ENCODE data around the gene KIF7.
A peak's percentile ranks its signal among the peaks of the same experiment; 100 is the strongest.

The KIF7 gene

DNA sequence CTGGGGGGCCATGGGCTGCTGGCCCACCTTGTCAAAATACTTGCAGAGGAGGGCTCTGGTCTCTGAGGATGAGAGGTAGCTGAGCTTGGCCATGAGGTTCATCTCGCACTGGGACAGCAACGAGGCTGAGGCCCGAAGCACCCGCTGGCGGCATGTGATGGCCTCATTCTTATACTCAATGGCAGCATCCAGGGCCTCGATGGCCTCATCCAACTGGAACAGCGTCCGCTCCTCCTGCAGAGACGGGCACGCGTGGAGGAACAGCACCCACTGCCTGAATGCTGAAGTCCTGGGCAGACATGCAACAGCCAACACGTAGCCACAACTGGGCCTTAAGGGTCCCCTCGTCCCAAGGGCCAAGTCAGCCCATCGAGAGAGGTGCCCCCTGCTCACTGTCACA, 25.0 kb downstream of the KIF7 start:
- in situ Hi-C loops (cut with MboI; ENCODE audit: low sequenced_read_pairs, unreplicated experiment) = no loop called here
- no peak for DNase-seq (ENCODE audit: low spot score)
- TF ChIP-seq, protein P1, sequence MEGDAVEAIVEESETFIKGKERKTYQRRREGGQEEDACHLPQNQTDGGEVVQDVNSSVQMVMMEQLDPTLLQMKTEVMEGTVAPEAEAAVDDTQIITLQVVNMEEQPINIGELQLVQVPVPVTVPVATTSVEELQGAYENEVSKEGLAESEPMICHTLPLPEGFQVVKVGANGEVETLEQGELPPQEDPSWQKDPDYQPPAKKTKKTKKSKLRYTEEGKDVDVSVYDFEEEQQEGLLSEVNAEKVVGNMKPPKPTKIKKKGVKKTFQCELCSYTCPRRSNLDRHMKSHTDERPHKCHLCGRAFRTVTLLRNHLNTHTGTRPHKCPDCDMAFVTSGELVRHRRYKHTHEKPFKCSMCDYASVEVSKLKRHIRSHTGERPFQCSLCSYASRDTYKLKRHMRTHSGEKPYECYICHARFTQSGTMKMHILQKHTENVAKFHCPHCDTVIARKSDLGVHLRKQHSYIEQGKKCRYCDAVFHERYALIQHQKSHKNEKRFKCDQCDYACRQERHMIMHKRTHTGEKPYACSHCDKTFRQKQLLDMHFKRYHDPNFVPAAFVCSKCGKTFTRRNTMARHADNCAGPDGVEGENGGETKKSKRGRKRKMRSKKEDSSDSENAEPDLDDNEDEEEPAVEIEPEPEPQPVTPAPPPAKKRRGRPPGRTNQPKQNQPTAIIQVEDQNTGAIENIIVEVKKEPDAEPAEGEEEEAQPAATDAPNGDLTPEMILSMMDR (IDR thresholded peaks at IDR 0.05; ENCODE audit: borderline replicate concordance, control extremely low read depth, extremely low read depth, insufficient read depth, missing control alignments) = no peak

DNA sequence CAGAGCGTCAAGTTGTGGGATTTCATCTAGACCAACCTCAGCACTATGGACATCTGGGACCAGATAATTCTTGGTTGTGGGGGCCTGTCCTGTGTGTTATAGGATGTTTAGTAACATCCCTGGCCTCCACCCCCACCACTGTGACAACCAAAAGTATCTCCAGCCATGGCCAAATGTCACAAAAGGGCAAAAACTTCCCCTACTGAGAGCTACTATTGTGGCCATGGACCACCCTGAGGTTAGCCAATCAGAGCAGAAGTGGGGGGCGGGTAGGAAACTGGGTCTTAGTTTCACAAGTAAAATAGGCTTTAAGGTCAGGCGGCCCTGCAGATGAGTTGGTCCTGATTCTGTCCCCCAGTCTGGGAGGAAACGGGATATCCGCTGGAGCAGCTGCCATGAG, 25.4 kb downstream of the KIF7 start:
- in situ Hi-C loops (cut with MboI; ENCODE audit: low sequenced_read_pairs, unreplicated experiment) = no loop called here
- TF ChIP-seq, protein P1 (IDR thresholded peaks at IDR 0.05; ENCODE audit: borderline replicate concordance, control extremely low read depth, extremely low read depth, insufficient read depth, missing control alignments) = no peak
- peak; percentile 34 for DNase-seq (ENCODE audit: low spot score)

DNA sequence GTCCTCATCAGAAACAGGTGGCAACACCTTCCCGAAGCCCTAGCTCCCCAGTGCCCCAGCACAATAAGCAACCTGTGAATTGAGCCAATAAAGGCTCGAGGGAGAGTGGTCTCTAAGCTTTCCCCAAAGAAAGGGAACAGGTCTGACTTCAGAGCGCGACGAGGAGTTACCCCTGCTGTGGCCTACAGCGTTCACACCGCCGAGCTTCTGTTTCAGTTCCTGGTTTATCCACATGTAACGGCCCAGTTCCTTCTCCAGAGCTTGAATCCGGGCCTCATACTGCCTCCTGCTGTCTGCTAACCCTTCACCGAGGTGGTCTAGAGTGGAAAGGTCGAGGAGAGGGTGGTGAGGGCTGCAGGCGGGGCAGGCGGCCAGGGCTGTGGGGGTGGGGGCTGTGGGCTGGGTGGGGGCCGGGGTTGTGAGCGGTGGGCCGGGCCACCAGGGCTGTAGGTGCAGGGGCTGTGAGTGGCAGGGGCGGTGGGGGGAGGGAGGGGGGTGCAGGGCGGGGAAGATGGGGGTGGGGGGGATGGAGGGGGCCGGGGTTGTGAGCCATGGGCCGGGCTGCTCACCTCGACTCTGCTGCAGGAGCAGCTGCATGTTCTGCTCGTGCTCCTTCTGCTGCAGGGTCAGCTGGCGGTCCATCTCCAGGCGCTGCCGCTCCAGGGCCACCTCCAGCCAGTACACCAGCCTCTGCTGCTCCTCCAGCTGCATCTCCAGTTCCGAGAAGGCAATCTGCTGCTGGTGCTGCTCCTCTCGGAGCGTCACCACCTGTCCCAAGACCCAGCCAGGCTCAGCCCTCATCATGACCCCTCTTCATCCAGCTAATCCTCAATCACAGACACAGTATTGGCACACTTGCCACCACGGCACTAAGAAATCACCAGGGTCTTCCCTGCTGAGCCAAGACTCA, 26.2 kb downstream of the KIF7 start:
- TF ChIP-seq, protein P1 (IDR thresholded peaks at IDR 0.05; ENCODE audit: borderline replicate concordance, control extremely low read depth, extremely low read depth, insufficient read depth, missing control alignments) = no peak
- DNase-seq (ENCODE audit: low spot score) = peak; percentile 24
- in situ Hi-C loops (cut with MboI; ENCODE audit: low sequenced_read_pairs, unreplicated experiment) = no loop called here

DNA sequence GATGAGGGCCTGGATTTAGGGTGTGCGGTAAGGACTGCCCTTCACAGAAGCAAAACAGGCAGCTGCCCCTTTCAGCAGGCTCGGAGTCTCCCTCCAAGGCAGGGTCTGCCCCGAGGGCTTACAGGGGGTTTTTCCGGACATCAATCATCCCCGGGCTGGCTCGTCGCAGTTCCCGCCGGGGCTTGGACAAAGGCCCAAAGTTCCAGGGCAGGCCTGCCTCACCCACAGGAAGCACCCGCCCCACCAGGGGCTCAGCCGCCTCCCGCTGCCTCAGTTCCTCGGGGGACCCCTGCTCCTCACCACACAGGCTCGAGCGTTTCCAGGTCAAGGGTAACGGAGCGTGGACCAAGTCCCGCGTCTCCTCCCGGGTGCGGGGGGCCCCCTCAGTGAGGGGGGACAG, 27.0 kb downstream of the KIF7 start:
- no peak for DNase-seq (ENCODE audit: low spot score)
- TF ChIP-seq, protein P1 (IDR thresholded peaks at IDR 0.05; ENCODE audit: borderline replicate concordance, control extremely low read depth, extremely low read depth, insufficient read depth, missing control alignments) = no peak
- in situ Hi-C loops (cut with MboI; ENCODE audit: low sequenced_read_pairs, unreplicated experiment) = no loop called here

DNA sequence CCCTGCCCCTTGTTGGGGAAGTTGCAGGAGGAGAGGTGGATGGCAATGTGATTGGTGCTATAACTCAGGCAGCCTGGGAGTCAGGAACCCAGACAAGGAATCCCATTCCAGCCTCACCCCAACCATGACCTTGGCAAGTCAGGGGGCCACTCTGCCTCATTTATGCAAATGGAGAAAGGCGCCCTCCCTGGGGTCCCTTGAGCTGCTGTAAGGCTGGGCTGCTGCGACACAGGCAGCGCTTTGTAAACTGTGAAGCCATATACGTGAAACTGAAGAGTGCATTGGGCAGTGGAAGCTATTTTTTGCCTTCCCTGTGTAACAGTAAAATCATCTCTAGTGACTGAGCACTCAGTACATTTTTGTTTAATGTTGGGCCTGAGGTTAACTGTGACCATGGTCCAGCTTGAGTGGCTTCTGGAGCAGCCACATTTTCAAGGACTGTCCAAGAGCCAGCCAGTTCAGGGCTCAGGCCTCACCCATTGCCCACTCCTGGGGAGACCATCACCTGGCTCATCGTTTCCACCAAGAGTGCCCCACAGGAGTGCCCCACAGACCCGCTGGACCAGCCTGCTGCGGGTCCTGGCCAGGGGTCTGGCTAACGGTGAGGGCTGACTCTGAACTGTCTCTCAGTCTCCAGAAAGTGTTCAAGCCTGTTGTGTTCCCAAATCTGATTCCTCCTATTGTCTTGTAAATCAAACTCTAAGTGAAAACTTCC, 27.9 kb downstream of the KIF7 start:
- TF ChIP-seq, protein P1 (IDR thresholded peaks at IDR 0.05; ENCODE audit: borderline replicate concordance, control extremely low read depth, extremely low read depth, insufficient read depth, missing control alignments) = no peak
- in situ Hi-C loops (cut with MboI; ENCODE audit: low sequenced_read_pairs, unreplicated experiment) = no loop called here
- peak; percentile 19 for DNase-seq (ENCODE audit: low spot score)

DNA sequence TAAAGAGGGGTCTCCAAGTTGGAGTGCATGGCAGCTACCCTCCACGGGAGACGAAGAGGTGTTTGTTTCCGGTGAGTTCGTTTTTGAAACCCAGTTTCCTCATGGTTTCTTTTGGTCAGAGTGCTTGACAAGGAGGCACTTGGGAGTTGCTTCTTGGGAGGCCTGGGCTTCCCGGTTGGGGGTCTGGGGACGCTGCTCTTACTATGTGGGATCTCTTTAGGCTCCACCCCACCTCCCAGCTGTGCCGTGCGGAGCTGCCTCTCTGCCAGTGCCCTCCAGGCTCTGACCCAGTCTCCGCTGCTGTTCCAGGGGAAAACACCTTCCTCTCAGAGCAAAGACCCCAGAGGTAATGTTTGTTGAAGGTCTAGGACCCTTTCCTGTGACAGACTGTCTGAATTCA, 29.6 kb downstream of the KIF7 start:
- TF ChIP-seq, protein P1 (IDR thresholded peaks at IDR 0.05; ENCODE audit: borderline replicate concordance, control extremely low read depth, extremely low read depth, insufficient read depth, missing control alignments) = no peak
- in situ Hi-C loops (cut with MboI; ENCODE audit: low sequenced_read_pairs, unreplicated experiment) = no loop called here
- DNase-seq (ENCODE audit: low spot score) = no peak

Measured in GM13976 (cell line).